ENCODE results near the gene HSD17B2.
A peak's percentile ranks its signal among the peaks of the same experiment; 100 is the strongest.

The HSD17B2 gene

DNA sequence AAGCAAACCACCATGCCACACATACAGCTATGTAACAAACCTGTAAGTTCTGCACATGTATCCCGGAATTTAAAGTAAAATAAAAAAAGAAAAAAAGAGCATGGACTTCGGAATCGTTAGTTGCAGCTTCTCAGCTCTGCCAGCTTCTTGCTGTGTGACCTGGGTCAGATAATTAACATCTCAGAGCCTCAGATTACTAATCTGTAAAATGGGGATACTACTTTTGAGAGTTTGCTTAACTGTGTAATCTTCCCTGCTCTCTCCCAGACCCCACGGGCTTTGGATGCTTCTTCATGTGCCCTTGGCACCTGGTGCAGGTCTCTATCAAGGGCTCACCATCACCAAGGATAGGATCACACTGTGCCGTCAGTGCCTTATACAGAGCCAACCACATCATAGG lies 16.6 kb downstream of the HSD17B2 start:
- no peak for DNase-seq

DNA sequence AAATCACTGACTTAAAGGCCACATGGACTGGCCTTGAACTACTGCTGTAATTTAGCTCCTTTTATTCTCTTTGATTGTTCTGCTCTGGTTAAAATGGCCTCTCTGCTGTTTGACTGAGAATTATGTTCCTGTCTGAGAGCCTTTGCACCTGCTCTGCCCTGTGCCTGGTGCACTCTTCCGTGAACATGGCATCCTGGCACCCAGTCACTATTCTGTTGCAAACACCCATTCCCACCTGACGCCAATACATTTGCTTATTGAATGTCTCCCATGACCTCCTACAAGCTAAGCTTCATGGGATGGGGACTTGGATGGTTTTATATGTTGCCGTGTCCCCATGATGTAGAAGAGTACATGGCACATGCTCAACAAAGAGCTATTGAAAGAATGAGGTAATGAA lies 20.1 kb downstream of the HSD17B2 start:
- no peak for DNase-seq

DNA sequence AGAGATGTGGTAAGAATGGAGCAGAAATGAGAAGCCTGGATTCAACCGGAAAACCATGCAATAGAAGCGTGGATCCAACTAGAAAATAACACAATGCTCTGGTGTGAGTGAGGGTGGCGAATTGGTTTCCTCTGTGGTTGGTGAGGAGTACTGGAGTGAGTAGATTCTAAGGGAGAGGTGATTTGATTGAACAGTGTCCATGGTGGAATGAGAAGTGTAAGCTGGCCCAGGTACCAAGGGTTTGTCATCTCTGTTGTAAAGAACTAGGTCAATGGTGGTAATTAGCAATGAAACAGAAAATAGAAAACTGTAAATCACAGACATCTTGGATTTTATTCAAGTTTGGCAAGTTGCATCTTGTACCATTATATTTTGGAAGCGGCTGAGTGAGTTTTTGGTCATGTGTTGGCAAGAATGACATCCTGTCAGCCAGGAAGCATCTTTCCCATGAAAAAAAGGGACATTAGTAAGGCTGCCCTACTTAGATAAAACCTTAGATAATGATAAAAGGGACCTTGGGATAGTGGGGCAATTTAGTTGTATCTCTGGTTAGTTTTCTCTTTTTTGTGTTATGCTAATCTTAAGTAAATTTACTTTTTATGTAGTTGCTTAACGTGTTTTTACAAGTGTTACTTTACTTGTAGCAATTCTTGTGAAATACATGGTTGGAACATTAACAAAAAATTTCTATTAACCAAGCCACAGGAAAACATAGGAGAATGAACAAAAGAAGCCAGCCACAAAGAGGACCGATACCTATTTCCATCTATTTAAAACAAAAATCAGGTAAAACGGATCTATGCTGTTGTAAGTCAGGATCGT lies 20.9 kb downstream of the HSD17B2 start:
- DNase-seq: no peak

DNA sequence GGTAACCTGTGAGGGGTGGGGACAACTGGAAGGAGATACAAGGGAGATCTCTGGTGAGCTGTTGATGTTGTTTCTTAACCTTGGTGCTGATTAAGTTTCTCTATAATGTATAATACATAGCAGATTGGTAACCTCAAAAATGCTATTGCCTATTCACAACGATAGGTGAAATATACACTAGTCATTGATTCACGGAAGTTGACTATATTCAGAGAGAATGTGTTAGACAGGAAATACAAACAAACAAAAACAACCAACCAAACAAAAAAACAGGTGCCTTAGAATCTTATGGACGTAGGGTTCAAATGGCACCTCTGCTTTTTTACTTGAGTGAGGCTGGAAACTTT lies 21.5 kb downstream of the HSD17B2 start:
- DNase-seq: no peak

DNA sequence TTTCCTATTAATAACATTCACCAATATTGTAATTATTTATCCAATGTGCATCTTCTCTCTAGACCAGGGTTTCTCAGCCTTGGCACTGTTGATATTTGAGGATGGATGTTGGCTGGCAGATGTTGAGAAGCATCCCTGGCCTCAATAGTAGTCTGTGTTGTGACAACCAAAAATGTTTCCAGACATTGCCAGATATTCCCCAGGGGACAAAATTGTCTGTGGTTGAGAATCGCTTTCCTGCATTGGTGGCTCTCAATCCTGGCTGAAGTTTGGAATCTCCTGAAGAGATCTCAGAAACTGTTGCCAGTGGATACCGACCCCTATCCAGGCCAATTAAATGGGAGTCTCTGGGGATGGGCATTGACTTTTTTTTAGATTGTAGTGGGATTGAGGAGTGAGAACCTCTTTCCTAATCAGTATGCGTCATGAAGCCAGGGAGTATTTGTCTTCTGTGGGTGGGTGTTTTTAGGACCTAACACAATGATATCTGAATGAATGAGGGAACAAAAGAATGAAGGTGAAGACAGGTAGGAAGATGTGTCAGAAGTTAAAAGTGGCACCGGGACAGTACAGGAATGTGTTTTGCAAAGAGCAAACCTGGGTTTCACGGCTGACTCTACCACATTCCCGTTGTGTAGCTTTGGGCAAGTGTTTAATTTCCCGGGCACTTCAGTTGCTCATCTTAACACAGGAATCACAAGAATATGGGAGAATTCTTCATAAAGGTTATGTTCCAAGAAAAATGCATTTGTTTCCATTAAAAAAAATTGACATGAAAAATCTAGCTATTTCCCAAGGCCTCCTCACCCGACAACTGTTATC lies 24.3 kb downstream of the HSD17B2 start:
- DNase-seq: no peak

DNA sequence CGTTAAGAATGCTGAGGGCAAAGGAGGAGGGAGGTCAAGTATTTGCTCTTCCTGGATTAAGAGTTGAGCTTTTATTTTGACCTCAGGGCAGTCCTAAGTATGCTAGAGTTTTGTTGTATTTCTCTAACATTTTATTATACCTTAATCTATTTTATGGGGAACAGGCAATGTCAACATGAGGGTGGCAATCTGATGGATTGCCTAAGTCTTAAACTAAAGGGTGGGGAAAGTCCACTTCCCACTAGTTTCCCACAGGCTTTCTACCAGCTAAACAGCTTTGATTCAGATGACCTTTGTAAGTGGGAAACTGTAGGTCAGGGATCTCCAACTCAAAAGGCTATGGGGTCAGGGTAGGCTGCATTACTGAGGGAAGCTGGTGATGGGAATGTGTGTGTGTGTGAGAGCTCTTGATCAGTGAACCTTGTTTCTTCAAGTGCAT lies 24.9 kb downstream of the HSD17B2 start:
- no peak for DNase-seq

DNA sequence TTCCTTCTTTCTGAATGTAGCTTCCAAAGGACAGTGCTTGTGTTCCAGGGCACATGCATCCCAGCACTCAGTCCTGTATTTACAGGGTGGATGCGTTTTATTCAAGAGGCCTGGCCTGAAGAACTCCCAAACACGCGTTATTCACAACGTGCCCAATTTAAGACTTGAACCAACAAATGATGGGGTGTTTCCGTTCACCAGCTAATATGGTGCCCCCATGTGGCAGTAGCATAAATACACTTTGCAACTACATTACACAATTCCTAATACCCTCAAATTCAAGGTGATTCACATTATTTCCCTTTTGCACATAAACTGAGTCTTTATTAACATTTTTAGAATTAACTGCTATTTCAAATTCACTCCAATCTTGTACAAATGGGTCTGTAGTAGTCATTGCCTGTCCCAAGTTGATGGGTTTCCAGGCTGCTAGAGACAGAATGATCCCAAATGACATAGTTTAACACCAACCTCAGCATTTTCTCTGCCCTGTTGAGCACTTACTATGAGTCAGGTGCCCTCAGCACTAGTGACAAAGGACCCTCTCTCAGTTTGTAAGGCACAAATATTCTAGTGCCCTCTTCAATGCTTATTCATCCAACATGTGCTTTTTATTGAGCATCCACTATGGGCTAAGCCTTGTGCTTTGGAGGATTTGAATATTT lies 26.9 kb downstream of the HSD17B2 start:
- DNase-seq: peak; percentile 8

DNA sequence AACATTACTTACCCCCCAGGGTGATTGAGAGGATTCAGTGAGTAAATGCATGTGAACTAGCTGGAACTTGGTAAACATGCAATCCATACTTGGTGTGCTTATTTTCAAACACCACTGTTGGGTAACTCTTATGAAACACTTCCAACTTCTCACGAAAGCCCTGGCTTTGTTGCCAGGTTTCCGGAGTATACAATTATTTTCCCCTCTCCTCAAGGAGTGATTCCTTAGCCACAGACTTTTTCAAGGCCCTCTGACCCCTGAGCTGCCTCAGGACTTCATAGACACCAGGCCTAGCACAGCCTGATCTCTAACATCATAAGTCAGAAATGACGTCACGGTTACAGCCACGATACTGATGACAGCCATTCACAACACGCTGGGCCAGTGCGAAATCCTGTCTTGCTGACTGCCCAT lies 27.6 kb downstream of the HSD17B2 start:
- no peak for DNase-seq

DNA sequence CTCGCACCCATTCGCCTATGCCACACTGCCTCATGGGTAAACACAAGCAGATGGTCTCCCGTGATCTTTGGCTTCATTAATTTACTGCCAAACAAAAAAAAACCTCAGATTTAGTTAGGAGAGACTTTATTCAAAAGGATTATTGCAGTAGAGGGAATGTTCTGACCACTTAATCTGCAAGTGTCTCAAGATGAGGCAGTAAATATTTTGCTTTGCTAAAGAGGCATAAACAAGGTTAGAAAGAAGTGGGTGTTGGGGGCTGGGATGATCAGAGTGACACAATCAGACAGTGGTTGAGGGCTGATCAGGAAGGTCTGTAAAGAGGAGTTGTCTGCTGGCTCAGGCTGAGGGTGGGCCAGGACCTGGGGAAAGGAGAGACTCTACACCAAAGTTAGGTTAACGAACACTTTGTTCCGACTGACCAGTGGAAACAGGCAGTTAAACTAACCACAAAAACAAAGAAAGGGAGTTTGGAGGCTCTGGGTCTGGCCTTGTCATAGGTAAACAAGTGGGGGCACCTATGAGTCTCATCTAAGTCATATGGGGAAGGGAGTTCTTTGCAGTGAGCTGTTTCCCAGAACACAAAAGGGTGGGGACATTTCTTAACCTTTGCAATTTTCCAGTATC lies 28.5 kb downstream of the HSD17B2 start:
- no peak for DNase-seq

DNA sequence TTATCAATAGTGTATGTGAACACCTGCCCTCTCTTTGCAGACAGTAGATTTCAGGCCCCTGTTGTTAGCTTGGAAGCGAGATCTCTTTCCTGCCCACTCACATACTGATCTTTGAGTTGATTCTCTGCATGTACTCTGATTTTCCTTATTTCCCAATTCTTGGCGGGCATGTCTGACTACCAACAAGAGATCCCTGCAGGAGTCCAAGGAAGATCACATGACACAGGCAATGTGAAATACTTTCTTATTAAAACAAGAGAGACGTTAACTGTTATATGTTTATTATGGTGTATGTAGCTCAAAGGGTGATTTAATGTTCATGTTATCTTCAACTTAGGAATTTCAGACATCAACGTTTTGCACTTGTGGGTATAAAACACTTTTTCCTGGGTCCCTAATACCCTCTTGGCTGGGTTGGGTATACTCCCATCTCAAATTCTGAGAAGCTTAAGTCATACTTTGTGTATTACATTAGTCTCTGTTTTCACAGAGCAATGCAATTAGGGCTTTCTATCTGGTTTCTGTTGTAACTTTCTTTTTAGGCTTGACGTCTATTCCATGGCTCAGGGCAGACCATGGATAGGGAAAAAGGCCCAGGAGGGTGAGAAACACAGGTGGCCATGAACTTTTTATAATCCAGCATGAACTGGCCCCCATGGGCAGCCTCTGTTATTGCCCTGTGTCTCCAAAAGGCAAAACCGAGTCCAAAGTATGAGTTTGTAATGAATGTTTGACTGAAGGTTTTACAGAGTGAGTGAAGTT lies 32.2 kb downstream of the HSD17B2 start:
- no peak for DNase-seq

DNA sequence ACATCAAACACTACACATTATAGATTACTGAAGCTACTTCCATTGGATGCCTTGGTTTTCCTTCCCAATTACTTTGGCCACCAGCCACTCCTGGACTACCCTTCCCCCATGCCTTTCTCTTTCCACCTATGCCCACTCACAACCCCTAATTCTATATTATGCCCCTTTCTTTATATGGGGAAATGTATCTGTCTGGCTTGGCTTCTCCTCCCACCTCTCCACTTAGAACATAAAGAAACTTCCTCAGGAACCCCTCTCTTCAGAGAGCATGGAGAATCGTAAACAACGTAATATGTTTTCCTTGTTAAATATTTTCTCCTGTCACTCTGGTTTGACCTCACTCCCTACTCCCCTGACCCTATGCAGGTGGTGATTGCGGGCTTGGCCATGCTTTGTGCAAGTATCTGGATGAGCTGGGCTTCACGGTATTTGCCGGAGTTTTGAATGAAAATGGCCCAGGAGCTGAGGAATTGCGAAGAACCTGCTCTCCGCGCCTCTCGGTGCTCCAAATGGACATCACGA lies 32.8 kb downstream of the HSD17B2 start:
- no peak for DNase-seq

DNA sequence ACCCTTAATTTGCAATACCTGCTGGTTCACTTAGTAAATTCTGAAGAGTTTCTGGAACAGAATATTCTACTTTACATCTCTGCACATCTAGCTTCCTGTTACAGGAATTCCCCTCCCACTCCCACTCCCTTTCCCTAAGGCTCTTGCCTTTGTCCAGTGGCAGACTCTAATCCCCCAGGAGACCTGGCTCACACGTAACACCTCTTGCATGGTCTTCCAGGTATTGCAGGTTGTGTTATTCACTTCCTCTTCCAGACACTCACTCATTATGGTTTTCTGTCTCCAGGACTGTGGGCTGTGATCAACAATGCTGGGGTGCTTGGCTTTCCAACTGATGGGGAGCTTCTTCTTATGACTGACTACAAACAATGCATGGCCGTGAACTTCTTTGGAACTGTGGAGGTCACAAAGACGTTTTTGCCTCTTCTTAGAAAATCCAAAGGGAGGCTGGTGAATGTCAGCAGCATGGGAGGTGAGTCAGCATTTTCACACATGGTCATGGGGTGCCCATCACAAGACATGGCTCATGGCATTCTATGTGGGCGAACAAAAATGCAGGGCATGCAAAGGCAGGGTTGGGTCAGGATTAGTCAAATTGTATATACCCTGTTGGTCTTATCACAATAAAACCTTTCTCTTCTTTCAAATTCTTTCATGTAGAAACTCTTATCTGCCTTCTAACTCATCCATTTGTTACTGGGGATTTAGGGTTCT lies 35.8 kb downstream of the HSD17B2 start:
- no peak for DNase-seq

DNA sequence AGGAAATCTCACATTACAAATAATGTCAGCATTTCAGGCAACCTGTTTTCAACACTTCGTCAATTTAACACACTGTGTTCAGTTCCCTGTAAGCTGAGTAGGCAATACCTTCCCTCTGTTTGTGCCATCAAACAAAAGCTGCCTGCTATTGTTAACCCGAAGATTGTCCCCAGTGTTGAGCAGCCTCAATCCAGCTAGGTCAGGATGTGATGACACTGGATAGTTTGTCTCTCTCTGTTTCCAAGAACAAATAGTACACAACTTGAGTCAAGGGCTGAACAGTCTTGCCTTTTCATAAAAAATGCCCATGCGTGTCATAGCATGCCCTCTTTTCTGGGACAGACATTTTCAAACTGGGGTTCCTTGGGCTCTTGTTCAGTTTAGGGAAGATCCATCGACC lies 36.4 kb downstream of the HSD17B2 start:
- no peak for DNase-seq

DNA sequence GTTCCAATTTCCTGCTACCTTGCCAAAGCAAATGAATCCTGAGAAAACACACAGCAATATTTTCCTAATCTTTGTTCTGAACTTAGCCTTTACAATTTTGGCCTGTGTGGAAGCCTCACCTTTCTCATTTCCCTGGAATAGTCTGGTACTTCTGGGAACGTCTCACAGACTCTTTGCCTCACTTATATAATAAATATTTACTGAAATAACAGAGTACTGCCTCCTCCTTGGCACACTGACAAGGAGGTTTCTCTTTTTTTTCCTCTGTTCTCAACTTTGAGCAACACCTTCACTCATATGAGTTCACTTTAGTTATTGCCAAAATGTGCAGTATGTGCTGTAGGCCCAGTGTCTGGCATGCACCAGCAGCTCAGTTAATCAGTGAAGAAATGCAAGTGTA lies 37.3 kb downstream of the HSD17B2 start:
- no peak for DNase-seq

DNA sequence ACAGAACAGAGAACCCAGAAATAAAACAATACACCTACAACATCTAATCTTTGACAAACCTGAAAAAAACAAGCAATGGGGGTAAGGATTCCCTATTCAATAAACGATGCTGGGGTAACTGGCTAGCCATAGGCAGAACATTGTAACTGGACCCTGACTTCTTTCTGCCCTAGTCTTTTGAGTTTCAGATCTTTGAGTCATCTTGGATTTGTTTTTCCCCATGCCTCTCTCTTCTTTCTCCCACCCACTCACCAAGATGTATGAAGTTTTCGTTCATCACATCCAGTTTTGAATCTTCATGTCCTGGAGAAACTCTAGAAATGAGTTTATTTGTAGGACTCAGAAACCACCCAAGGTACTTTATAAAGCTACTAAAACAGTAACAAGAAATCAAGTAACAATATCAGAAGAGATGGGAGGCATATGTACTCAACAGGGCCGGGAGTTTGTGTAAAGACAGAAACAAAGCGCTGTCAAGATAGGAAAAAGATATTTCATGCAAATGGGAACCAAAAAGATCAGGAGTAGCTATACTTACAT lies 39.0 kb downstream of the HSD17B2 start:
- no peak for DNase-seq

DNA sequence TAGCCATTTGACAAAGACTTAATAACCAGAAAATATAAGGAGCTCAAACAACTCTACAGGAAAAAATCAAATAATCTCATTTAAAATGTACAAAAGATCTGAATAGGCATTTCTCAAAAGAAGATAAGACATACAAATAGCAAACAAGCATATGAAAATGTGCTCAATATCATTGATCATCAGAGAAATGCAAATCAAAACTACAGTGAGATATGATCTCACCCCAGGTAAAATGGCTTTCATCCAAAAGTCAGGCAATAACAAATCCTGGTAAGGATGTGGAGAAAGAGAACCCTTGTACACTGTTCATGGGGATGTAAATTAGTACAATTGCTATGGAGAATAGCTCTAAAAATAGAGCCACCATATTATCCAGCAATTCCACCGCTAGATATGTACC lies 43.1 kb downstream of the HSD17B2 start:
- DNase-seq: no peak

DNA sequence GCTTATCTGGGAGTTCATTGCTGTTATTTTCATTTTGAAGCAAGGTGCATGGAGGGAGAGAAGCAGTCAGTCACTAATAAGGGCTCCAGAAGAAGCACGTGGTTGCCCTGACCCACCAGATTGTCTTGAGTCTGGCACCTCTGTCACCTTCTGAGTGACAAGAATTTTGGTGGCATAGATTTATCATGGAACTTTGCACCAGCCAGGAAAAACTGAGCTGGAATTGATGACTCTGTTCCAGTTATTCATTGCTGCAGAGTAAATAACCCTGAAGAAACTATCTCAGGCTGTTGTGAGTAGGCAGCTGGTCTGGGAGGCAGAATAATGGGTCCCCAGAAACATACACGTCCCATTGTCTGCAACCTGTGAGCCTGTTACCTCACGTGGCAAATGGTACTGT lies 44.8 kb downstream of the HSD17B2 start:
- no peak for DNase-seq

DNA sequence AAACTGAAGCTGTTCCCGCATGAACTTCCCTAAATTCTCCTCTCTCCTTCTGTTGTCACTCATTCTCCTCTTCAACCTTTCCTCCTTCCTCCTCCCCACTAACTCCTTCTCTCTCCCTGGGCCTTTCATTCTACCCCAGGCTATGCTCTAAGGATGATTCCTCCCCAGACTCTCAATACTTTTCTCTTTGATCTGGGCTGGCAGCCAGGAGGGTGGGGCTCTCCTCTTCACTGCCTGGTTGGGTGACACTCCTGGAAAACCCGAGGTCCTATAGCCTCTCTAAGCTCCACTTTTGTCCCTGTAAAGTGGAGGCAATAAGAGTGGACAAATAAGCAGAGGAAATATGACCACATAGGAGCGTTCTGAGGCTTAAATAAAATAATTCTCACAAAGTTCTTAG lies 46.2 kb downstream of the HSD17B2 start:
- DNase-seq: no peak

DNA sequence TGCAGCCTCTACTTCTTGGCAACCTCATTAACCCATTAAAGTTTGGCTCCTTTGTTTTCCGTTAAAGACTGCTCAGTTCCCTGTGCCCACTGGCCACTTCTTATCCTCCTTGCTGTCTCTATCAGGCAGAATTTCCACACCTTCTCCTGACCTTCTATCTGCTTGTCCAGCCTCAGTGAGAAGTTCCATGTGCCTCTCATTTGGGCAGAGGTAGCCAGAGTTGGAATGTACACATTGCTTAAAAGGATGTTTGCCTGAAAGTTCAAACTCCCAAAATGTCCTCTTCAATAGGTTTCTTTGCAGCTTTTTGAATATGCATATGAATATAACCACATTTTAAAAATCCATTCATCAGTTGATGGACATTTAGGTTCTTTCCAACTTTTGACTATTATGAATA lies 47.0 kb downstream of the HSD17B2 start:
- DNase-seq: no peak

DNA sequence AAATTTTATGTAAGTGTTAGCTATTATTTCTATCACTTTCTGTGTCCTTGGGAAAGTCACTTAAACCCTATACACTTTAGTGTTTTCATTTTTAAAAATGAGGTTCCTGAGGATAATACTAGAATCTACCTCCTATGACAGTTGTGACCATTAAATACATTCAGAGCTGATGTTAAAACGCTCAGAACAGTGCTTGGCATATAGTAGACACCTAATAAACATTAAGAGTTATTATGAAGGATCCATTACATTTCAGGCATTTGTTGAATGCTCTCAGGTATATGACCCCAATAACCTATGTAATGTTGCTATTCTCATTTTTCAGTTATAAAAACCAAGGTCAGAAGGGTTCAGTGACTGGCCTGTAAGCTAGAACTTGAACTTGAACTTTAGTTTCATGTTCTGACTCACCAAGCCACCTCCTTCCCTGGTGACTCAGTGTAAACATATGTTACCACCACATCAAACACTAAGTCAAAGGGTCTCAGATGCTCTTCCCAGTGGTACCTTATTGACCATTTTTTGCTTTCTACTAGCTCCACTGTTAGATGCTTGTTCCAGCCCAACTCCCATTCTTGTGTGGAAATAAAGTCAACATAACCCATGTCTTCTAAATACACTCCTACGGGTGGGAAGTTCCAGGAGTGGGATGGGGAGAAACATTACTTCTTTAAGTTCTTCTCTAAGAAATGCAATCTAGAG lies 47.6 kb downstream of the HSD17B2 start:
- no peak for DNase-seq
